ENCODE data around the gene GLYATL1.
A peak's percentile ranks its signal among the peaks of the same experiment; 100 is the strongest.
"Not testable (repeated sequence)": the region's sequence is repeated elsewhere in the genome, so short reads cannot be mapped to it uniquely, and the experiment has no call there.

The GLYATL1 gene

DNA sequence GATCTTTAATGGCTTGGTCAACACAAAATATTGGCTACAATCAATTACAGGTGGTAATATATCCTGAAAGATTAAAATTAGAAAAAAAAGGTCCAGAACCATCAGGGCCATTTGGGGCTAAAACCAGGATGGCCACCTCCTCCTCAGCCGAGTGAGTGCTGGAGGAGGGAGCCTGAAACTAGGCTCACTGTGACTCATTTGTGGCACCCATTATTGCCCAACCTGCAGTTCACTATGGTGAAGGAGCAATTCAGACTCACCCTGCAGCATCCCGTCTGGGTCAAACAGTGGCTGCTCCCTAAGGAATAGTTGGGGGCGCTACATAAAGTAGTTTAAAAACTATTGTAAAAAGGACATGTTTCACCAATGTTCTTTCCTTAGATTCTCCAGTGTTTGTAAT is 60.7 kb downstream of the GLYATL1 start:
- TF ChIP-seq CTCF (IDR thresholded peaks at IDR 0.05; ENCODE audit: low read depth, low read length) = no peak
- H3K4me3 ChIP-seq (replicated peaks in 1 of 2; ENCODE audit: low read depth in 2 of 2, low read length in 2 of 2) = no peak overlapping the region
- peak in 1 of 2 donors; percentile 0 for DNase-seq (ENCODE audit: low read depth in 2 of 2)

DNA sequence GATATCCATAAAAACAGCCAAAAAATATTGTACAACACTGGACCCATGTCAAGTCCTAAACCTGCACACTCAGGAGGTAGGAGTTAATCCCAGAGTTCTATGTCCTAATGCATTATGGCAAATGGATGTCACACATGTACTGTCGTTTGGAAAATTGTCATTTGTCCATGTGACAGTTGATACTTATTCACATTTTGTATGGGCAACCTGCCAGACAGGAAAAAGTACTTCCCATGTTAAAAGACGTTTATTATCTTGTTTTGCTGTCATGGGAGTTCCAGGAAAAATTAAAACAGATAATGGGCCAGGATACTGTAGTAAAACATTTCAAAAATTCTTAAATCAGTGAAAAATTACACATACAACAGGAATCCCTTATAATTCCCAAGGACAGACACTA is 62.7 kb downstream of the GLYATL1 start:
- not testable (repeated sequence) for H3K4me3 ChIP-seq (replicated peaks in 1 of 2; ENCODE audit: low read depth in 2 of 2, low read length in 2 of 2); DNase-seq (ENCODE audit: low read depth in 2 of 2)
